ENCODE measurements around the gene STKLD1. TPM values are rescaled to one million over a fixed set of nuclear protein-coding genes. Genes with fewer than 3 reads are reported as not detected.

STKLD1 gene
- total and polyA plus RNA-seq, 2 donors (not counting 1 experiment from before 2014, with no cell fraction given): 0.18 to 1.1 TPM

- Mint-ChIP-seq H3K4me1 (peaks cover 36% of the 10 kb centered on the region), H3K9me3 (ENCODE audit: insufficient read depth) (peaks cover 4% of the 10 kb centered on the region), H3K27ac (no peak overlapping the region), H3K27me3 (peaks cover 14% of the 10 kb centered on the region), H3K4me3 (no peak overlapping the region)
- ATAC-seq (ENCODE audit: low read depth): no peak
- peaks cover 25 to 42% of the 10 kb centered on the region in 2 donors for H3K4me1 ChIP-seq (ENCODE audit: control insufficient read depth in 2 of 2, insufficient read depth in 2 of 2, low read length in 2 of 2)
- no peaks in the 10 kb centered on the region for H3K36me3 ChIP-seq (replicated peaks in 1 of 2; ENCODE audit: control extremely low read depth in 1 of 2, control insufficient read depth in 1 of 2, extremely low read depth in 1 of 2, insufficient read depth in 2 of 2, low read length in 1 of 2)
- H3K4me3 ChIP-seq (ENCODE audit: control extremely low read depth in 1 of 5, extremely low read depth in 1 of 5, insufficient read depth in 1 of 5, low read depth in 2 of 5, low read length in 4 of 5): no peak overlapping the region
- H2AFZ ChIP-seq (ENCODE audit: insufficient read depth, low read depth, low read length, poor library complexity, severe bottlenecking): no peak overlapping the region
- no peak for DNase-seq
- peaks cover 0 to 19% (median 5%) of the 10 kb centered on the region in 4 experiments for H3K27me3 ChIP-seq (replicated peaks in 1 of 4; ENCODE audit: control extremely low read depth in 1 of 4, control insufficient read depth in 3 of 4, insufficient read depth in 4 of 4, low read length in 3 of 4)
- no peak overlapping the region for H3K9ac ChIP-seq (ENCODE audit: low read length)
- ChIA-PET CTCF (interaction anchor here (1.0 kb wide), 1 partner anchor 24 kb away, joined by 3 read pairs; no protein-coding TSS in a partner anchor), POLR2A (no interaction called here)
- TF ChIP-seq, protein P1, sequence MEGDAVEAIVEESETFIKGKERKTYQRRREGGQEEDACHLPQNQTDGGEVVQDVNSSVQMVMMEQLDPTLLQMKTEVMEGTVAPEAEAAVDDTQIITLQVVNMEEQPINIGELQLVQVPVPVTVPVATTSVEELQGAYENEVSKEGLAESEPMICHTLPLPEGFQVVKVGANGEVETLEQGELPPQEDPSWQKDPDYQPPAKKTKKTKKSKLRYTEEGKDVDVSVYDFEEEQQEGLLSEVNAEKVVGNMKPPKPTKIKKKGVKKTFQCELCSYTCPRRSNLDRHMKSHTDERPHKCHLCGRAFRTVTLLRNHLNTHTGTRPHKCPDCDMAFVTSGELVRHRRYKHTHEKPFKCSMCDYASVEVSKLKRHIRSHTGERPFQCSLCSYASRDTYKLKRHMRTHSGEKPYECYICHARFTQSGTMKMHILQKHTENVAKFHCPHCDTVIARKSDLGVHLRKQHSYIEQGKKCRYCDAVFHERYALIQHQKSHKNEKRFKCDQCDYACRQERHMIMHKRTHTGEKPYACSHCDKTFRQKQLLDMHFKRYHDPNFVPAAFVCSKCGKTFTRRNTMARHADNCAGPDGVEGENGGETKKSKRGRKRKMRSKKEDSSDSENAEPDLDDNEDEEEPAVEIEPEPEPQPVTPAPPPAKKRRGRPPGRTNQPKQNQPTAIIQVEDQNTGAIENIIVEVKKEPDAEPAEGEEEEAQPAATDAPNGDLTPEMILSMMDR (IDR thresholded peaks at IDR 0.05): no peak
- no peak for TF ChIP-seq EZH2 (IDR thresholded peaks at IDR 0.05; ENCODE audit: borderline replicate concordance, insufficient read depth, low read depth, low read length, poor library complexity, severe bottlenecking)
- no peaks in the 10 kb centered on the region for H3K79me2 ChIP-seq (ENCODE audit: control insufficient read depth, insufficient read depth, low read length)
- WGBS (ENCODE audit: insufficient coverage): 75% methylated on average over 3 of the region's 3 CpGs
- no peaks in the 10 kb centered on the region for H4K20me1 ChIP-seq (ENCODE audit: control insufficient read depth, insufficient read depth, low read length, poor library complexity, severe bottlenecking)
- H3K4me2 ChIP-seq (replicated peaks; ENCODE audit: low read depth, low read length, poor library complexity, severe bottlenecking): no peak overlapping the region
- peaks cover 0 to 7% (median 0%) of the 10 kb centered on the region in 3 donors for H3K9me3 ChIP-seq (ENCODE audit: control extremely low read depth in 1 of 3, control insufficient read depth in 2 of 3, insufficient read depth in 1 of 3, low read length in 2 of 3)
- intact Hi-C loops (cut with micrococcal nuclease): no loop called here
- H3K27ac ChIP-seq (ENCODE audit: low read length in 2 of 2): no peak overlapping the region
Measured at GRCh38 chr9:133423216-133423615, 47.0 kb downstream of the STKLD1 start.

DNA sequence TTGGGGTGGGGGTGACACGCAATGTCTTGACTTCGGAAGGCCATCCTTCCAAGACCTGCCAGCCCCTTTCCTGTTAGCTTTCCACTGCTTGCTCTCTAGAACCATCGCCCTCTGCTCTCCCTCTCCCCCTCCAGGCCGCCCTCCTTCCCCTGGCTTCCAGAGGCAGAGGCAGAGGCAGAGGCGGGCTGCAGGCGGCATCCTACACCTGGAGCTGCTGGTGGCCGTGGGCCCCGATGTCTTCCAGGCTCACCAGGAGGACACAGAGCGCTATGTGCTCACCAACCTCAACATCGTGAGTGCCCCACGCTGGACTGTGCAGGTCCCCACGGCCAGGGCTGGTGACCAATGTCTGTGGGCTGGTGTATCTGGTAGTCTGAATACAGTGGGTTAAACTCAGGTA lies 48.0 kb downstream of the STKLD1 start:
- 100% methylated on average over 4 of the region's 12 CpGs for WGBS (ENCODE audit: insufficient coverage)
- no peak for TF ChIP-seq EZH2 (IDR thresholded peaks at IDR 0.05; ENCODE audit: borderline replicate concordance, insufficient read depth, low read depth, low read length, poor library complexity, severe bottlenecking)
- TF ChIP-seq, protein P1 (IDR thresholded peaks at IDR 0.05): no peak
- no peaks in the 10 kb centered on the region for H3K36me3 ChIP-seq (replicated peaks in 1 of 2; ENCODE audit: control extremely low read depth in 1 of 2, control insufficient read depth in 1 of 2, extremely low read depth in 1 of 2, insufficient read depth in 2 of 2, low read length in 1 of 2)
- no peak overlapping the region for H3K4me2 ChIP-seq (replicated peaks; ENCODE audit: low read depth, low read length, poor library complexity, severe bottlenecking)
- no peaks in the 10 kb centered on the region for H3K79me2 ChIP-seq (ENCODE audit: control insufficient read depth, insufficient read depth, low read length)
- DNase-seq (no peak), ATAC-seq (ENCODE audit: low read depth) (no peak)
- peaks cover 25 to 37% of the 10 kb centered on the region in 2 donors for H3K4me1 ChIP-seq (ENCODE audit: control insufficient read depth in 2 of 2, insufficient read depth in 2 of 2, low read length in 2 of 2)
- CTCF ChIA-PET: no interaction called here
- no peaks in the 10 kb centered on the region for H4K20me1 ChIP-seq (ENCODE audit: control insufficient read depth, insufficient read depth, low read length, poor library complexity, severe bottlenecking)
- Mint-ChIP-seq H3K27me3 (peaks cover 14% of the 10 kb centered on the region), H3K9me3 (ENCODE audit: insufficient read depth) (peaks cover 2% of the 10 kb centered on the region), H3K27ac (no peak overlapping the region), H3K4me3 (no peak overlapping the region), H3K4me1 (peaks cover 28% of the 10 kb centered on the region)
- no peak overlapping the region for H3K9ac ChIP-seq (ENCODE audit: low read length)
- no peak overlapping the region for H3K4me3 ChIP-seq (ENCODE audit: control extremely low read depth in 1 of 5, extremely low read depth in 1 of 5, insufficient read depth in 1 of 5, low read depth in 2 of 5, low read length in 4 of 5)
- peaks cover 0 to 21% (median 5%) of the 10 kb centered on the region in 4 experiments for H3K27me3 ChIP-seq (replicated peaks in 1 of 4; ENCODE audit: control extremely low read depth in 1 of 4, control insufficient read depth in 3 of 4, insufficient read depth in 4 of 4, low read length in 3 of 4)
- no peak overlapping the region for H2AFZ ChIP-seq (ENCODE audit: insufficient read depth, low read depth, low read length, poor library complexity, severe bottlenecking)
- no peak overlapping the region for H3K27ac ChIP-seq (ENCODE audit: low read length in 2 of 2)
- peaks cover 0 to 7% (median 0%) of the 10 kb centered on the region in 3 donors for H3K9me3 ChIP-seq (ENCODE audit: control extremely low read depth in 1 of 3, control insufficient read depth in 2 of 3, insufficient read depth in 1 of 3, low read length in 2 of 3)
- POLR2A ChIA-PET: no interaction called here
- intact Hi-C loops (cut with micrococcal nuclease): no loop called here
